ENCODE measurements around the gene EXOC2. TPM values are rescaled to one million over a fixed set of nuclear protein-coding genes. Genes with fewer than 3 reads are reported as not detected.

The EXOC2 gene
- total and polyA plus RNA-seq, 2 of the 13 experiments (the other 11 are each of a cell fraction or from before 2014, with no cell fraction given) = 12.6 to 22.9 TPM

DNA sequence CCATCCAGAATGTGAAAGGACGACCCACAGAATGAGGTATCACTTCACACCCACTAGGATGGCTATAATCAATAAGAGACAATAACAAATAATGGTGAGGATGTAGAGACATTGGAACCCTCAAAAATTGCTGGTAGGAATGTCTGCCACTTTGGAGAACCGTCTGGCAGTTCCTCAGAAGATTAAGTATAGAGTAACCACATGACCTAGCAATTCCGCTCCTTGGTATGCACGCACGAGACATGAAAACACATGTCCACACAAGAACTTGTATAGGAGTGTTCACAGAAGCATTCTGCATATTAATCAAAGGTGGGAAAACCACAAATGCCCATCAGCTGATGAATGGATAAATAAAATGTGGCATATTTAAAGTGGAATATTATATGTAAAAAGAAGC lies 200.8 kb downstream of the EXOC2 start:
- WGBS (ENCODE audit: low lambda C conversion rate) = 94% methylated on average over 5 of the region's 5 CpGs
- Histone ChIP-seq H3K4me3 (replicated peaks in 1 of 3; ENCODE audit: insufficient read depth in 1 of 3, low read depth in 2 of 3, low read length in 3 of 3) (no peak overlapping the region), H3K27me3 (ENCODE audit: control insufficient read depth in 1 of 2, insufficient read depth in 2 of 2, low read length in 2 of 2) (no peaks in the 10 kb centered on the region), H3K79me2 (ENCODE audit: insufficient read depth, low read length) (no peaks in the 10 kb centered on the region), H3K27ac (ENCODE audit: extremely low read length, insufficient read depth, low read length) (no peak overlapping the region), H2AFZ (ENCODE audit: low read length) (no peak overlapping the region), H3K9ac (ENCODE audit: insufficient read depth, low read depth, low read length) (no peak overlapping the region), H3K4me1 (ENCODE audit: insufficient read depth, low read length) (no peaks in the 10 kb centered on the region), H3K36me3 (replicated peaks in 1 of 2; ENCODE audit: control insufficient read depth in 1 of 2, insufficient read depth in 2 of 2, low read length in 2 of 2) (peaks cover 3 to 10% of the 10 kb centered on the region in 2 experiments; a peak in 4 of 5 replicates), H3K4me2 (ENCODE audit: low read depth, low read length) (no peak overlapping the region), H3K9me3 (ENCODE audit: low read length) (no peaks in the 10 kb centered on the region), H4K20me1 (ENCODE audit: insufficient read depth, low read length) (no peaks in the 10 kb centered on the region)
- ATAC-seq = no peak
- DNase-seq (ENCODE audit: low spot score) = no peak
- BruUV-seq (replicated peaks) = no TSS peak
- no peak for FAIRE-seq
- POLR2A ChIA-PET = no interaction called here
- intact Hi-C loops (cut with micrococcal nuclease; ENCODE audit: unreplicated experiment) = no loop called here
- TF ChIP-seq FOXO1 (CRISPR knock-in tag; IDR thresholded peaks at IDR 0.05) (no peak), IRF2 (CRISPR knock-in tag; IDR thresholded peaks at IDR 0.05) (no peak), RFXANK (CRISPR knock-in tag; IDR thresholded peaks at IDR 0.05) (no peak), SYNCRIP (IDR thresholded peaks at IDR 0.05; ENCODE audit: insufficient read depth, low read depth, low read length) (no peak), SP5 (CRISPR knock-in tag; IDR thresholded peaks at IDR 0.05; ENCODE audit: borderline replicate concordance, low read depth) (no peak), ZEB1 (IDR thresholded peaks at IDR 0.05; ENCODE audit: insufficient replicate concordance, low read depth) (no peak)
- TF ChIP-seq, protein P1, sequence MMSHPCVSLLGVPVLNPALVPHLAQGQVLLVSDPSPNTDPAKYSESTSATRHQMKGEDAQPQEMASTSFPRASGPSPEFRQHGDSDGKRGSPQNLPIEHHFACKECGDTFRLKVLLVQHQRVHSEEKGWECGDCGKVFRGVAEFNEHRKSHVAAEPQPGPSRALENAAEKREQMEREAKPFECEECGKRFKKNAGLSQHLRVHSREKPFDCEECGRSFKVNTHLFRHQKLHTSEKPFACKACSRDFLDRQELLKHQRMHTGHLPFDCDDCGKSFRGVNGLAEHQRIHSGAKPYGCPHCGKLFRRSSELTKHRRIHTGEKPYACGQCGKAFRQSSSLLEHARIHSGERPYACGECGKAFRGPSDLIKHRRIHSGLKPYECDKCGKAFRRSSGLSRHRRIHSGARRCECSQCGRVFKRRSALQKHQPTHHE (CRISPR knock-in tag; IDR thresholded peaks at IDR 0.05; ENCODE audit: borderline replicate concordance) = no peak
- TF ChIP-seq, protein P2, sequence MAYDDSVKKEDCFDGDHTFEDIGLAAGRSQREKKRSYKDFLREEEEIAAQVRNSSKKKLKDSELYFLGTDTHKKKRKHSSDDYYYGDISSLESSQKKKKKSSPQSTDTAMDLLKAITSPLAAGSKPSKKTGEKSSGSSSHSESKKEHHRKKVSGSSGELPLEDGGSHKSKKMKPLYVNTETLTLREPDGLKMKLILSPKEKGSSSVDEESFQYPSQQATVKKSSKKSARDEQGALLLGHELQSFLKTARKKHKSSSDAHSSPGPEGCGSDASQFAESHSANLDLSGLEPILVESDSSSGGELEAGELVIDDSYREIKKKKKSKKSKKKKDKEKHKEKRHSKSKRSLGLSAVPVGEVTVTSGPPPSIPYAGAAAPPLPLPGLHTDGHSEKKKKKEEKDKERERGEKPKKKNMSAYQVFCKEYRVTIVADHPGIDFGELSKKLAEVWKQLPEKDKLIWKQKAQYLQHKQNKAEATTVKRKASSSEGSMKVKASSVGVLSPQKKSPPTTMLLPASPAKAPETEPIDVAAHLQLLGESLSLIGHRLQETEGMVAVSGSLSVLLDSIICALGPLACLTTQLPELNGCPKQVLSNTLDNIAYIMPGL (CRISPR knock-in tag; IDR thresholded peaks at IDR 0.05; ENCODE audit: borderline replicate concordance in 1 of 2, low read depth in 1 of 2) = no peak
- TF ChIP-seq, protein P3, sequence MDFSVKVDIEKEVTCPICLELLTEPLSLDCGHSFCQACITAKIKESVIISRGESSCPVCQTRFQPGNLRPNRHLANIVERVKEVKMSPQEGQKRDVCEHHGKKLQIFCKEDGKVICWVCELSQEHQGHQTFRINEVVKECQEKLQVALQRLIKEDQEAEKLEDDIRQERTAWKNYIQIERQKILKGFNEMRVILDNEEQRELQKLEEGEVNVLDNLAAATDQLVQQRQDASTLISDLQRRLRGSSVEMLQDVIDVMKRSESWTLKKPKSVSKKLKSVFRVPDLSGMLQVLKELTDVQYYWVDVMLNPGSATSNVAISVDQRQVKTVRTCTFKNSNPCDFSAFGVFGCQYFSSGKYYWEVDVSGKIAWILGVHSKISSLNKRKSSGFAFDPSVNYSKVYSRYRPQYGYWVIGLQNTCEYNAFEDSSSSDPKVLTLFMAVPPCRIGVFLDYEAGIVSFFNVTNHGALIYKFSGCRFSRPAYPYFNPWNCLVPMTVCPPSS (IDR thresholded peaks at IDR 0.05) = no peak
- in situ Hi-C loops (cut with HindIII; ENCODE audit: extremely low pct_ligation_motif_present, low pct_unique_long_range_greater_than_20kb) = no loop called here
- CTCF ChIA-PET (ENCODE audit: low intra/inter-chr PET ratio, low total read pairs) = no interaction called here

All from HepG2 (cell line).